Upper lobe of right lung (tissue), 1 donor: ENCODE data around the gene NMRK1. TPM values are rescaled to one million over a fixed set of nuclear protein-coding genes. Genes with fewer than 3 reads are reported as not detected.

ENCODE experiments used
- ATAC-seq: fragments of 200-7000 bp; cut with Tn5 transposase; one replicate; pipeline ENCODE4 v1.9.1; 2020; ENCODE audit warnings: mild to moderate bottlenecking, moderate library complexity
- DNase-seq: peaks from one replicate; pipeline ENCODE4 v3.0.0-alpha.2; 2020
- H3K27ac ChIP-seq: fragments of 200-600 bp; one replicate; pipeline ENCODE4 v1.8.0; 2022
- H3K27me3 ChIP-seq: fragments of 200-600 bp; one replicate; pipeline ENCODE4 v1.8.0; 2022; ENCODE audit warnings: mild to moderate bottlenecking
- H3K36me3 ChIP-seq: fragments of 200-600 bp; one replicate; pipeline ENCODE4 v1.8.0; 2022
- H3K4me1 ChIP-seq: fragments of 200-600 bp; one replicate; pipeline ENCODE4 v1.8.0; 2022
- H3K4me3 ChIP-seq: fragments of 200-600 bp; one replicate; pipeline ENCODE4 v1.8.0; 2022; ENCODE audit warnings: mild to moderate bottlenecking
- H3K9me3 ChIP-seq: fragments of 200-600 bp; one replicate; pipeline ENCODE4 v1.8.0; 2022
- intact Hi-C: fragments of 100-400 bp; cut with DNase I; formaldehyde crosslinking; loops from one replicate; pipeline ENCODE4 v1.11.0; 2022
- total RNA-seq: library from RNA; stranded (reverse); fragmentation: NEBNext Ultra II Directional; extraction: Animal tissue kit (Norgen Biotek cat#: 25700); gene quantifications from one replicate; pipeline ENCODE4 v1.2.1, GENCODE V29; 2021
- TF ChIP-seq, protein P1 (sequence below): fragments of 200-600 bp; IDR thresholded peaks from one replicate; pipeline ENCODE4 v1.8.0; 2022; ENCODE audit warnings: antibody characterized with exemption
- donor health status: DM: no; HTN: yes; CAD: no; lungs with severe emphysema.

The NMRK1 gene
- total RNA-seq, 1 donor from 2014 or later: 40.4 TPM

DNA sequence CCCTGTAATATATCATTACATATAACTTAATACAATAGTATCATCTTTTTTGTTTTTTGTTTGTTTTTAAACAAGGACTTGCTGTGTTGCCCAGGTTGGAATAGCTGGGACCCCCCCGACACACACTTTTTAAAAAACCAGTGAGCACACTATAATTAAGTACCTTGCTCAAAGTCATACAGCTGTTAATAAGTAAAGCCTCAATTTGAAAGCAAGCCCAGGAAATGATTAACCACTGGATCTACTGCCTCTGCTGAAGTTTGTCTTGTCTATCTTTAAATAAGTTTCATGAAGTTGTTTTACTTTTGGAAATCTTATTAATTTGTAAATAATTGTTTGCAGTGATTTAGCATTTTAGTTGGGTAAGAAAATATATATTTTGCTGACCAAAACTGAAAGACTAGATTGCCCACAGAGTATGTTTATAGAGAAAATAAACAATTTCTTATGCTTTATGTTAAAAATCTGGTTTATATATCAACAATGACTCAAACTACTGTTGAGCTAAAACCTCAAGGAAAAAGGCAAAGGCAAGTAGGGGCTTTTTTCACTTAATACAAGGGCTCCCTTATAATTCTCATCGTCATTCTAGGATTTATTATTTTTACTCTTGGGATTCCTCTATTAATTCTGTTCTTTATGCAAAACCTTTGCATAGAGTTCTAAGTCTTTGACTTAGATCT is 54.0 kb downstream of the NMRK1 start:
- intact Hi-C loops: no loop called here
- ATAC-seq (no peak), DNase-seq (no peak)
- Histone ChIP-seq H3K27me3 (no peaks in the 10 kb centered on the region), H3K27ac (no peak overlapping the region), H3K36me3 (no peaks in the 10 kb centered on the region), H3K4me1 (peaks cover under 1% of the 10 kb centered on the region), H3K4me3 (no peak overlapping the region), H3K9me3 (no peaks in the 10 kb centered on the region)
- TF ChIP-seq, protein P1, sequence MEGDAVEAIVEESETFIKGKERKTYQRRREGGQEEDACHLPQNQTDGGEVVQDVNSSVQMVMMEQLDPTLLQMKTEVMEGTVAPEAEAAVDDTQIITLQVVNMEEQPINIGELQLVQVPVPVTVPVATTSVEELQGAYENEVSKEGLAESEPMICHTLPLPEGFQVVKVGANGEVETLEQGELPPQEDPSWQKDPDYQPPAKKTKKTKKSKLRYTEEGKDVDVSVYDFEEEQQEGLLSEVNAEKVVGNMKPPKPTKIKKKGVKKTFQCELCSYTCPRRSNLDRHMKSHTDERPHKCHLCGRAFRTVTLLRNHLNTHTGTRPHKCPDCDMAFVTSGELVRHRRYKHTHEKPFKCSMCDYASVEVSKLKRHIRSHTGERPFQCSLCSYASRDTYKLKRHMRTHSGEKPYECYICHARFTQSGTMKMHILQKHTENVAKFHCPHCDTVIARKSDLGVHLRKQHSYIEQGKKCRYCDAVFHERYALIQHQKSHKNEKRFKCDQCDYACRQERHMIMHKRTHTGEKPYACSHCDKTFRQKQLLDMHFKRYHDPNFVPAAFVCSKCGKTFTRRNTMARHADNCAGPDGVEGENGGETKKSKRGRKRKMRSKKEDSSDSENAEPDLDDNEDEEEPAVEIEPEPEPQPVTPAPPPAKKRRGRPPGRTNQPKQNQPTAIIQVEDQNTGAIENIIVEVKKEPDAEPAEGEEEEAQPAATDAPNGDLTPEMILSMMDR: no peak

- Histone ChIP-seq H3K27me3 (no peaks in the 10 kb centered on the region), H3K4me3 (peak overlapping the region; percentile 82), H3K9me3 (no peaks in the 10 kb centered on the region), H3K36me3 (no peaks in the 10 kb centered on the region), H3K27ac (peak overlapping the region; percentile 92), H3K4me1 (peaks cover 23% of the 10 kb centered on the region)
- TF ChIP-seq, protein P1: no peak
- ATAC-seq (peak; percentile 79), DNase-seq (peak; percentile 88)
- intact Hi-C loops: no loop called here
Measured at GRCh38 chr9:75027187-75028107, 60.5 kb downstream of the NMRK1 start.

DNA sequence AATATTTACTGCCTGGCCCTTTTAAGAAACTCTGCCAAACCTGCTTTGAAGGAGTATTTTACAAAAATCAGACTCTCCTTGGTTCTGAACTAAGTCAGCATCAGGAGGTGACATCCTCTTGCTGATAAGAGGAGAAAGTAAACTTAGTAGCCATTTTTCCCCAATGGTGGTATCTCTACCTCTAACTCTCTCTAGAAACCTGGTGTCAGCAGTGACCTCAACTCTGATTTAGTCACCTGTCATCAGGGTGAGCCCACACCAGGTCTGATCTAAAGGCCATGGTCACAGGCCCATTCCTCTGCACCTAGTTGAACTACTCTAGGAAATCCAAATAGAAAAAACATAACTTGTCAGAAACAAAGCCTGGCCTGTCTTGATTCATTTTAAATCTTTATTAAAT is 64.1 kb downstream of the NMRK1 start:
- TF ChIP-seq, protein P1: no peak
- Histone ChIP-seq H3K36me3 (no peaks in the 10 kb centered on the region), H3K27ac (no peak overlapping the region), H3K4me1 (peaks cover 21% of the 10 kb centered on the region), H3K27me3 (no peaks in the 10 kb centered on the region), H3K9me3 (no peaks in the 10 kb centered on the region), H3K4me3 (no peak overlapping the region)
- intact Hi-C loops: no loop called here
- DNase-seq (no peak), ATAC-seq (no peak)

GRCh38 chr9:75019654-75020053 is 68.3 kb downstream of the NMRK1 start:
- TF ChIP-seq, protein P1: no peak
- DNase-seq (no peak), ATAC-seq (no peak)
- H3K27me3 ChIP-seq: no peaks in the 10 kb centered on the region
- intact Hi-C loops: no loop called here
- H3K27ac ChIP-seq: no peak overlapping the region
- no peak overlapping the region for H3K4me3 ChIP-seq
- no peaks in the 10 kb centered on the region for H3K9me3 ChIP-seq
- H3K36me3 ChIP-seq: no peaks in the 10 kb centered on the region
- H3K4me1 ChIP-seq: no peaks in the 10 kb centered on the region

DNA sequence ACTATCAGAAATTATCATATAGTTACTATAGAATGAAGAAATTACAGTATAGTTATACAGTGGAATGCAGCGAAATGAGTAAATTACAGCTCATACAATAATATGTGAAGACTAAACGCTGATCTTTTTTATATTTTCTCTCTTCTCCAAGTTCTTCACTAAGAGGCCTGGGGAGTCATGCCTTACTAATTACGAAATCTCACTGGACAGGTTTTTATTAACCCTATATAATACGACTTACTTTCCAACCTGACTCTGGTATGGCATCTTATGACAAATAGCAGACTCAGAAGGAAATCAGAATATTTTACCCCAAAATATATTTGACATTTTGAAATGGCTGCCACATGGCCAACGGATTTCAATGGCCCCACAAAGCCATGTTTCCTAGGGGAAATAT is 68.9 kb downstream of the NMRK1 start:
- intact Hi-C loops: no loop called here
- TF ChIP-seq, protein P1: no peak
- no peaks in the 10 kb centered on the region for H3K36me3 ChIP-seq
- no peaks in the 10 kb centered on the region for H3K9me3 ChIP-seq
- no peak overlapping the region for H3K27ac ChIP-seq
- H3K4me1 ChIP-seq: no peaks in the 10 kb centered on the region
- no peak overlapping the region for H3K4me3 ChIP-seq
- DNase-seq (no peak), ATAC-seq (peak; percentile 50)
- H3K27me3 ChIP-seq: no peaks in the 10 kb centered on the region
